ENCODE measurements around the gene PODNL1.

DNA sequence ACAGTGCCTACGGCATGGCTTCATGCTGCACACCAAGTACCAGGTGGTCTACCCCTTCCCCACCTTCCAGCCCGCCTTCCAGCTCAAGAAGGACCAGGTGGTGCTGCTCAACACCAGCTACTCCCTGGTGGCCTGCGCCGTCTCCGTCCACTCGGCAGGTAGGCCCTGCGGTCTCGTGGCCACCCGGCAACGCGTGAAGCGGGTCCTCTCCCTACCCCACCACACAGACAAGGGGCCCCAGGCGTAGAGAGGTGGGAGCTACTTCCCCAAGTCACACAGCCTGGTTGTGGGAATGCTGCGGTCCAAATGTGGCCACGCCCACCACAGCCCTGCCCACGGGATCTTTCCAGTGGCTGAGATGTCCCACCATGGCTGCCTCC is 18.1 kb upstream of the PODNL1 start:
- TF ChIP-seq, protein P1, sequence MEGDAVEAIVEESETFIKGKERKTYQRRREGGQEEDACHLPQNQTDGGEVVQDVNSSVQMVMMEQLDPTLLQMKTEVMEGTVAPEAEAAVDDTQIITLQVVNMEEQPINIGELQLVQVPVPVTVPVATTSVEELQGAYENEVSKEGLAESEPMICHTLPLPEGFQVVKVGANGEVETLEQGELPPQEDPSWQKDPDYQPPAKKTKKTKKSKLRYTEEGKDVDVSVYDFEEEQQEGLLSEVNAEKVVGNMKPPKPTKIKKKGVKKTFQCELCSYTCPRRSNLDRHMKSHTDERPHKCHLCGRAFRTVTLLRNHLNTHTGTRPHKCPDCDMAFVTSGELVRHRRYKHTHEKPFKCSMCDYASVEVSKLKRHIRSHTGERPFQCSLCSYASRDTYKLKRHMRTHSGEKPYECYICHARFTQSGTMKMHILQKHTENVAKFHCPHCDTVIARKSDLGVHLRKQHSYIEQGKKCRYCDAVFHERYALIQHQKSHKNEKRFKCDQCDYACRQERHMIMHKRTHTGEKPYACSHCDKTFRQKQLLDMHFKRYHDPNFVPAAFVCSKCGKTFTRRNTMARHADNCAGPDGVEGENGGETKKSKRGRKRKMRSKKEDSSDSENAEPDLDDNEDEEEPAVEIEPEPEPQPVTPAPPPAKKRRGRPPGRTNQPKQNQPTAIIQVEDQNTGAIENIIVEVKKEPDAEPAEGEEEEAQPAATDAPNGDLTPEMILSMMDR (IDR thresholded peaks at IDR 0.05), result no peak
- TF ChIP-seq POLR2A (IDR thresholded peaks at IDR 0.05), result no peak
